SK-N-SH (cell line): ENCODE measurements around the gene DPP4.

Experiments used
- EP300 ChIP-seq, 2 experiments: IDR thresholded peaks; 2 replicates each; pipeline versions ENCODE4 v1.4.0 to v1.6.1; 2012; ENCODE audit warnings: borderline replicate concordance in 1 of 2, low read depth in 1 of 2, low read length in 1 of 2
- JUND ChIP-seq: IDR thresholded peaks from 2 replicates; pipeline ENCODE4 v1.4.0; 2012
- MAX ChIP-seq: IDR thresholded peaks from 2 replicates; pipeline ENCODE4 v1.4.0; 2012; ENCODE audit warnings: low read depth
- NRF1 ChIP-seq: IDR thresholded peaks from 2 replicates; pipeline ENCODE4 v1.6.1; 2012; ENCODE audit warnings: low read depth, mild to moderate bottlenecking, low read length
- RAD21 ChIP-seq: IDR thresholded peaks from 2 replicates; pipeline ENCODE4 v1.6.1; 2012; ENCODE audit warnings: mild to moderate bottlenecking, low read length
- RXRA ChIP-seq: IDR thresholded peaks from 2 replicates; pipeline ENCODE4 v1.4.0; 2012; ENCODE audit warnings: low read depth, mild to moderate bottlenecking, borderline replicate concordance
- TCF12 ChIP-seq: IDR thresholded peaks from 2 replicates; pipeline ENCODE4 v1.4.0; 2012
- TF ChIP-seq, protein P1 (sequence below): fragments of 200-600 bp; sonication (generic); IDR thresholded peaks from 2 replicates; pipeline ENCODE4 v1.6.1; 2017; ENCODE audit warnings: antibody characterized with exemption, mild to moderate bottlenecking, moderate library complexity

- TF ChIP-seq EP300 (IDR thresholded peaks at IDR 0.05; ENCODE audit: borderline replicate concordance in 1 of 2, low read depth in 1 of 2, low read length in 1 of 2) (no peak), JUND (no peak), RAD21 (no peak), MAX (no peak), NRF1 (no peak), TCF12 (no peak), RXRA (no peak)
- TF ChIP-seq, protein P1, sequence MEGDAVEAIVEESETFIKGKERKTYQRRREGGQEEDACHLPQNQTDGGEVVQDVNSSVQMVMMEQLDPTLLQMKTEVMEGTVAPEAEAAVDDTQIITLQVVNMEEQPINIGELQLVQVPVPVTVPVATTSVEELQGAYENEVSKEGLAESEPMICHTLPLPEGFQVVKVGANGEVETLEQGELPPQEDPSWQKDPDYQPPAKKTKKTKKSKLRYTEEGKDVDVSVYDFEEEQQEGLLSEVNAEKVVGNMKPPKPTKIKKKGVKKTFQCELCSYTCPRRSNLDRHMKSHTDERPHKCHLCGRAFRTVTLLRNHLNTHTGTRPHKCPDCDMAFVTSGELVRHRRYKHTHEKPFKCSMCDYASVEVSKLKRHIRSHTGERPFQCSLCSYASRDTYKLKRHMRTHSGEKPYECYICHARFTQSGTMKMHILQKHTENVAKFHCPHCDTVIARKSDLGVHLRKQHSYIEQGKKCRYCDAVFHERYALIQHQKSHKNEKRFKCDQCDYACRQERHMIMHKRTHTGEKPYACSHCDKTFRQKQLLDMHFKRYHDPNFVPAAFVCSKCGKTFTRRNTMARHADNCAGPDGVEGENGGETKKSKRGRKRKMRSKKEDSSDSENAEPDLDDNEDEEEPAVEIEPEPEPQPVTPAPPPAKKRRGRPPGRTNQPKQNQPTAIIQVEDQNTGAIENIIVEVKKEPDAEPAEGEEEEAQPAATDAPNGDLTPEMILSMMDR, result no peak
Measured at GRCh38 chr2:161990036-161990435, 84.0 kb downstream of the DPP4 start.
